ENCODE data around the gene IMMP2L. TPM values are rescaled to one million over a fixed set of nuclear protein-coding genes. Genes with fewer than 3 reads are reported as not detected.

The IMMP2L gene
- polyA plus RNA-seq, 1 donor from 2014 or later = 23.2 TPM

DNA sequence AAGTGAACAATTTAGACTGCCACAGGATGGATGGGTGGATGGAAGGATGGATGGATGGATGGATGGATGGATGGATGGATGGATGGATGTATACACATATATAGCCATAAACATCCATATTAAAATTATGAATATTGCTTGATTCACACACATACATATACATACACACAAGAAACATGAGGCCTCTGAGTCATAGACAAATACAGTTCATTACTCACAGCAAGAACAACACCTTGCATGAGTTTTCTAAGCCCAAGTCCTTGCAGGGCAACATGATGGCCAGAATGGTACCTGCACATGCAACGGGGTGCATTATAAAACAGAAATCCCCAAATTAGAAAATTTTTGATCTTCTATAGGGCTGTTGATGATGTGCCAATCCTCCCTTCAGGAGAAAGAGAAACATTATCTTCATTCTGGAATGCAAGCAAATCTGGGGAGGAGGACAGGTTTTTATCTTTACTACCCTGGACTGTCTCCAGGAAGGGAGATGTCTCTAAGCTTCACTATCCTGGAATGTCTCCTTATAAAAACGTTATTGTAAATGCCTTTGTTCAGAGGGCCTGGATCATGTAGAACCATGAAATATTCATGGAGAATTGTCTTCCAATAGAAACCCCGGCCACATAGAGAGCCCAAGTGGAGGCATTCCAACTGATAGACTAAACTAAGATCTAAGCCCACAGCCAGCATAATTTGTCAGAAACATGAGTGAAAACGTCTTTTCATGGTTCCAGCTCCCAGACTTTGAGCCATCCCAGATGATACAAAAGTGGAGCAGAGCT lies 709.9 kb downstream of the IMMP2L start:
- no peaks in the 10 kb centered on the region for H3K9me3 Mint-ChIP-seq
- H3K36me3 Mint-ChIP-seq = no peaks in the 10 kb centered on the region
- H3K4me3 Mint-ChIP-seq = no peak overlapping the region
- no peaks in the 10 kb centered on the region for H3K4me1 Mint-ChIP-seq
- no peak overlapping the region for H3K27ac Mint-ChIP-seq
- no peaks in the 10 kb centered on the region for H3K27me3 Mint-ChIP-seq

DNA sequence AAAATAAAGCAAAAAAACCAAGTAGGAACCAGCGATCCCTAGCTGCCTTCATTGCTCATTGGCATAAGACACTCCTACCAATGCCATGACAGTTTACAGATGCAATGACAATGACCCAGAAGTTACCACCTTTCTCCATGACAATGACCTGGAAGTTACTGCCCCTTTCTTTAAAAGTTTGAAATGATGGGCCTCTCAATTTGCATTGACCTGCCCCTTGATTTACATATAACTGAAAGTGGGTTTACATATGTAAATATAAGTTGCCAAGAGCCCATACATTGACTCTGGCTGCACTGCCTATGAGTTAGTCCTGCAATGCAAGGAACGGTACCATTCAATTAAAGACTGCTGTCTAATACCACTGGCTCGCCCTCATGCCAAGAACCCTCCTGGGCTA lies 712.1 kb downstream of the IMMP2L start:
- Mint-ChIP-seq H3K4me3 (no peak overlapping the region), H3K9me3 (no peaks in the 10 kb centered on the region), H3K4me1 (no peaks in the 10 kb centered on the region), H3K27me3 (no peaks in the 10 kb centered on the region), H3K27ac (no peak overlapping the region), H3K36me3 (no peaks in the 10 kb centered on the region)

DNA sequence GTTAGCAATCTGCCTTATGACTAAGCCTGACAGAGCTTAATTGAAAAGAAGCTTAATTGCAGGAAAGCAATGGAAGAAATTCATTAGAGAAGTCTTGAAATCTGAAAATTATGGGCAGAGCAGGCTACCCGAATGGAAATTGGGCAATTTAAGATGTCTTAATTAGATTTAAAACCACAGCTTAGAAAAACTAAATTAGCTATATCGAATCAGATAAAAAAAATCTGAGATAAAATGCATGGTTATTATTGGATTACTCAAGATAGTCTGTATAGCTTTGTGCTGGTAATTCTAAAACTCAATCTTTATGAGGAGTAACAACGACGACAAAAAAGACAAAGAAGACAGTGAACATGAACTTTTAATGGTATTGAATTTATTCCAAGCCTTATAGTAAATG lies 719.5 kb downstream of the IMMP2L start:
- H3K4me3 Mint-ChIP-seq = no peak overlapping the region
- no peaks in the 10 kb centered on the region for H3K36me3 Mint-ChIP-seq
- no peaks in the 10 kb centered on the region for H3K4me1 Mint-ChIP-seq
- peak overlapping the region in 1 of 3 donors; percentile 13 for H3K27ac Mint-ChIP-seq
- no peaks in the 10 kb centered on the region for H3K9me3 Mint-ChIP-seq
- no peaks in the 10 kb centered on the region for H3K27me3 Mint-ChIP-seq

DNA sequence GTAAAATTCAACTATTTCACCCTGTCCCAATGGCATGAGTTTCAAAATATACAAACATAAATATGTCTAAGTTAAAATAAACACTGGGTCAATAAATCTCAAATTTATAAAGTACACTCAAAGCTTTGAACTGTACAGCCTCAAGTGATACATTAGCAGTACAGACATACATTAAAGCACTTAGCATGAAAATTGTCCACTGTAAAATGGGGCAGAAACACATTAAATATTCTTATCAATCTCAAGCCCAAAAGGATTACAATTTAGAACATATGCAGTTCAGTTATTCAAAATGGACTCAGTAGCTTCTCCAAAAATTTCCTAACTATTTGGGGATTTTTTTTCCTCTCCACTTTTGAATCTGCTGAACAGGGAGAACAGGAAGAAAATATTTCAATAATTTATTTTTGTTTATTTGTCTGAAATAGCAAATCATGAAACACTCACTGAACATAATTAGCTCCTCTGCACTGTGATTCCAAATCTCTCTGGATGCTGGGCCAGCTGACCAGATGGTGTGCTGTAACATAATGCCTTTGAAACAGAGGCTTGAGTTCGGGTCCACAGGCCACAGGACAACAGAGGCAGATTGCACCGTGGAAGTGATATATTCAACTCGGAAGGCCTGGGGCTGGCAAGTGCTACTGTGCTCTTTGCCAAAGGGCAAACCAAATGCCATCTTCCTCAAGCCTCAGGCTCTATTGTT lies 720.3 kb downstream of the IMMP2L start:
- Mint-ChIP-seq H3K27ac (no peak overlapping the region), H3K4me1 (no peaks in the 10 kb centered on the region), H3K9me3 (peaks cover 0 to 2% (median 0%) of the 10 kb centered on the region in 3 donors), H3K27me3 (no peaks in the 10 kb centered on the region), H3K4me3 (no peak overlapping the region), H3K36me3 (no peaks in the 10 kb centered on the region)

DNA sequence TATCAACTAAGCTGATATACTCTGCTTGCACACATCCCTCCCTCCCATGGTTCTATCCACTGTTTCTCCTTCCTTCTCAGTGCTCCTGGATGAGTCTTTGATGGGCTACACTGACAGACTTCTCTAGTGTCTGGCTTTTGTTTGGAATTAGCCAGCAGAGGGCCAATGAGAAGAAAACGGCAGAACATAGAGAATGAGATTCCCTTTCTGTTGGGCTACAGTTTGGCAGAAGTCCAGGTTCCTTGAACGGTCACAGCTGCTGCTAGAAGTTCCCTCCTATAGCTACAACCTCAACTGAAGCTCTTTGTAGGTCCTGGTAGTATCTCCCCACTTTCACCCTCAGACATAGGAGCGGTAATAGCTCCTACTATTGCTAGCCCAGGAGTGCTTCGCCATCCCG lies 722.4 kb downstream of the IMMP2L start:
- H3K36me3 Mint-ChIP-seq = peaks cover 1% of the 10 kb centered on the region
- peaks cover 0 to 2% (median 0%) of the 10 kb centered on the region in 3 donors for H3K9me3 Mint-ChIP-seq
- H3K27me3 Mint-ChIP-seq = no peaks in the 10 kb centered on the region
- no peak overlapping the region for H3K4me3 Mint-ChIP-seq
- H3K27ac Mint-ChIP-seq = no peak overlapping the region
- H3K4me1 Mint-ChIP-seq = no peaks in the 10 kb centered on the region

GRCh38 chr7:110835849-110836248 lies 726.4 kb downstream of the IMMP2L start:
- H3K4me1 Mint-ChIP-seq = no peaks in the 10 kb centered on the region
- no peak overlapping the region for H3K27ac Mint-ChIP-seq
- H3K9me3 Mint-ChIP-seq = peaks cover 0 to 2% (median 0%) of the 10 kb centered on the region in 3 donors
- no peak overlapping the region for H3K4me3 Mint-ChIP-seq
- peaks cover 3% of the 10 kb centered on the region for H3K36me3 Mint-ChIP-seq
- no peaks in the 10 kb centered on the region for H3K27me3 Mint-ChIP-seq

- Mint-ChIP-seq H3K36me3 (peaks cover 3% of the 10 kb centered on the region), H3K27me3 (no peaks in the 10 kb centered on the region), H3K27ac (no peak overlapping the region), H3K4me1 (no peaks in the 10 kb centered on the region), H3K4me3 (no peak overlapping the region), H3K9me3 (peaks cover 0 to 2% (median 0%) of the 10 kb centered on the region in 3 donors)
These were observed 727.1 kb downstream of the IMMP2L start for GRCh38 chr7:110835218-110835617.

GRCh38 chr7:110831419-110831818 lies 730.9 kb downstream of the IMMP2L start:
- Mint-ChIP-seq H3K36me3 (peaks cover 3% of the 10 kb centered on the region), H3K4me3 (no peak overlapping the region), H3K4me1 (no peaks in the 10 kb centered on the region), H3K27ac (no peak overlapping the region), H3K9me3 (no peaks in the 10 kb centered on the region), H3K27me3 (no peaks in the 10 kb centered on the region)

DNA sequence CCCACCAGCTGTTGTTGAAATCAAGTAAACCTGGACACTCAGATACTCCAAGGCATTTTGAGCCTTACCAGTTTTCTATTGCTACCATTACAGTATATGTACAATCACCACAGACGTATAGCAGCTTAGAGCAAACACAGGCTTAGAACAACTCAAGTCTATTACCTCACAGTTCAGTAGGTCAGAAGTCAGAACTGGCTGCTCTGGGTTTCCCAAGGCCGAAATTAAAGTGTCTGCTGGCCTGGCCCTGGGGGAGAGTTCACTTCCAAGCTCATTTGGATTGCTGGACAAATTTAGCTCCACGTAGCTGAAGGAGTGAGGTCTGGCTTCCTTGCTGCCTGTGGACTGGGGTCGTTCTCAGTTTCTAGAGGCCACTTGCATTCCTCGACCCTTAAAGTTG lies 731.5 kb downstream of the IMMP2L start:
- no peaks in the 10 kb centered on the region for H3K9me3 Mint-ChIP-seq
- H3K4me3 Mint-ChIP-seq = no peak overlapping the region
- no peaks in the 10 kb centered on the region for H3K27me3 Mint-ChIP-seq
- H3K27ac Mint-ChIP-seq = no peak overlapping the region
- H3K36me3 Mint-ChIP-seq = peaks cover 3% of the 10 kb centered on the region
- H3K4me1 Mint-ChIP-seq = no peaks in the 10 kb centered on the region

- Mint-ChIP-seq H3K36me3 (peaks cover 2% of the 10 kb centered on the region), H3K4me3 (no peak overlapping the region), H3K4me1 (no peaks in the 10 kb centered on the region), H3K27ac (no peak overlapping the region), H3K9me3 (no peaks in the 10 kb centered on the region), H3K27me3 (no peaks in the 10 kb centered on the region)
These were observed 734.4 kb downstream of the IMMP2L start for GRCh38 chr7:110827936-110828335.

GRCh38 chr7:110827287-110827855 lies 734.9 kb downstream of the IMMP2L start:
- no peak overlapping the region for H3K27ac Mint-ChIP-seq
- H3K36me3 Mint-ChIP-seq = peaks cover 2% of the 10 kb centered on the region
- no peaks in the 10 kb centered on the region for H3K27me3 Mint-ChIP-seq
- H3K9me3 Mint-ChIP-seq = no peaks in the 10 kb centered on the region
- no peak overlapping the region for H3K4me3 Mint-ChIP-seq
- no peaks in the 10 kb centered on the region for H3K4me1 Mint-ChIP-seq

DNA sequence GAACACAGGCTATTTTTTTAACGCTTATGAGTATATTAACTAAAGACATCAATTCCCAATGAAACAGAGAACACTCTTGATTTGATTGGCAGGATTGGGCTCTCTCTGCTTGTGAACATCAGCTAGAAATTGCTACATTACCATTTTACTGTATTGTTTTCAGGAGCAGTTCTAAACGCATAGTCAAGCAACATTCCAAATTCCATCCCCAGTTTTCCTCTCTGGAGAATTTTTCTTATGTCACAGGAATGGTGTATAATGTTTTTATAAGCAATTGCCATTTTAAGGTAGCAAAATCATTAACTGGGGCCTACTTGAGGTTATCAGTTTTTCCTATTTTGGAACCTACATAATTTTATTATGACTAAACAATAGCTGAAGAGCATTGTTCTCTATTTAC lies 748.3 kb downstream of the IMMP2L start:
- H3K27me3 Mint-ChIP-seq = no peaks in the 10 kb centered on the region
- no peak overlapping the region for H3K27ac Mint-ChIP-seq
- H3K4me1 Mint-ChIP-seq = no peaks in the 10 kb centered on the region
- H3K4me3 Mint-ChIP-seq = no peak overlapping the region
- peaks cover 0 to under 1% (median 0%) of the 10 kb centered on the region in 3 donors for H3K9me3 Mint-ChIP-seq
- H3K36me3 Mint-ChIP-seq = no peaks in the 10 kb centered on the region

DNA sequence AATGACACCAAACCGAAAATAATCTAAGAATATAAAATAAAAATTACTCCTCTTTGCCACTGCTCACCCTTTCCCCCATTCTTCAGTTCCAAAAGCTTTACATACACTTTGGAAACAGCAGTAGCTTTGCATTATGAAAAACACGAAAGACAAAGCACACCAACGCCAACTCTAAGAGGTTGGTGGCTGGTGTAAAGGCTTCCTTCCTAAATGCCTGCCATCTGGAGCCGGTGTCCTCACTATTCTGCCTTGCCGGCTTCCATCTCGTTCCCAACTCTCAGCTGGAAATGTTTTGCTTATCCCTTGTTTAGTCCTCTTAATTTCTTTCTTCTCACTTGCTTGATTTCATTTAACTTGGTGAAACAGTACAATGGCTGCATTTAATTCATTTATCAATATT lies 752.5 kb downstream of the IMMP2L start:
- Mint-ChIP-seq H3K4me1 (no peaks in the 10 kb centered on the region), H3K36me3 (no peaks in the 10 kb centered on the region), H3K27ac (no peak overlapping the region), H3K27me3 (no peaks in the 10 kb centered on the region), H3K9me3 (no peaks in the 10 kb centered on the region), H3K4me3 (no peak overlapping the region)

DNA sequence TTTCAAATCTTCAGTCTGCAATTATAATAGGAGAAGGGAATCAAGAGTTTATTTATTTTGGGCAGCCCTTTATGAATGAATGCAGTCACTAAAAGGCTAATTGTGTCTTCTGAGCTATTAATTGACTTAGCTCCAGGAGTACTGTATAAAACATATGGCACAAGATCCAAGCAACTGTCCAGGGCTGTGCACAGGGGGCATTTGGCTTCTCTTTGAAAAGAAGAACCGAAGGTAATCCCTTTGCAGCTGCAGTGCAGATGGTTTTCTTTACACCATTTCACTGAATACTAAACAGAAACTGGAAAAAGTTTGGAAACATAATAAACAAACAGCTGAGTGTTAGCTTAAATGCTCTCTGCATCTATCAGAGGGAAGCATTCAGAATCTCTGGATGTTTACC lies 753.9 kb downstream of the IMMP2L start:
- H3K27ac Mint-ChIP-seq = no peak overlapping the region

DNA sequence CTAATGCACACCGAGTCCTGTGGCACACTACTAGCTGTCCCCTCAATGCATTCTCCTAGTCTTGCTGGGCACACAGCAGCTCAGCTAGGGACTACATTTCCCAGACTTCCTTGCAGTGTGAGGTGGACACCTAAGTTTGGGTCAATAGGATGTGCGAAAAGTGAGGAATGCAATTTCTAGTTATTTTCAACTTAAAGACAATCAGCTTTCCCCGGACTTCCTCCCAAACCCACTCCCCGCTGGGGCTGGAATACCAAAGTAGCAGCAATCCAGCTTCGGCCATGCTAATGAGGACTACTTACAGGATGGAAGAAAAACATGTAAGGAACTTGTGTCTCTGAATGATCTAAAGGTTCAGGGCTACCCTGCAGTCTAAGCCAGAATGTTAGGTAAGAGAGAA lies 757.8 kb downstream of the IMMP2L start:
- H3K9me3 Mint-ChIP-seq = no peaks in the 10 kb centered on the region
- H3K36me3 Mint-ChIP-seq = no peaks in the 10 kb centered on the region
- no peaks in the 10 kb centered on the region for H3K4me1 Mint-ChIP-seq
- H3K27ac Mint-ChIP-seq = no peak overlapping the region
- H3K4me3 Mint-ChIP-seq = no peak overlapping the region
- H3K27me3 Mint-ChIP-seq = no peaks in the 10 kb centered on the region

More for the DNA sequence above, 753.9 kb downstream of the IMMP2L start:
- Mint-ChIP-seq H3K4me3 (no peak overlapping the region), H3K9me3 (no peaks in the 10 kb centered on the region), H3K36me3 (no peaks in the 10 kb centered on the region), H3K4me1 (no peaks in the 10 kb centered on the region), H3K27me3 (no peaks in the 10 kb centered on the region)
